Naive thymus-derived CD8-positive, alpha-beta T cell (primary cell): Measurements from ENCODE around the gene DEDD. TPM values are rescaled to one million over a fixed set of nuclear protein-coding genes. Genes with fewer than 3 reads are reported as not detected.
A peak's percentile ranks its signal among the peaks of the same experiment; 100 is the strongest.
"Not testable (repeated sequence)": the region's sequence is repeated elsewhere in the genome, so short reads cannot be mapped to it uniquely, and the experiment has no call there.

Experiments used
- ATAC-seq, 2 donors: fragments of 150-1000 bp; cut with Tn5 transposase in 1 of 2; sonication (Bioruptor Pico), chemical (Tn5 transposase) in 1 of 2; 1 replicate in 1 of 2; 2 replicates in 1 of 2; pipeline ENCODE4 v1.10.0; 2021; ENCODE audit warnings: mild to moderate bottlenecking in 2 of 2, moderate library complexity in 2 of 2
- POLR2A ChIA-PET: fragments of 350-600 bp; sonication (Branson Sonifier 250); formaldehyde crosslinking; loops from one replicate; lab custom pipeline; 2021; ENCODE audit warnings: antibody characterized with exemption; lab: Charles Lee
- DNase-seq, 10 donors: peaks; one replicate each; pipeline versions ENCODE4 v3.0.0 to v3.0.0-alpha.2; 2020 to 2022
- H3K27ac Mint-ChIP-seq, 10 donors: one replicate each; pipeline ENCODE4 v1.8.0; 2020 to 2022; ENCODE audit warnings: mild to moderate bottlenecking in 10 of 10, mixed read lengths in 10 of 10, moderate library complexity in 4 of 10, inconsistent platforms in 1 of 10
- H3K27me3 Mint-ChIP-seq, 5 donors: one replicate each; pipeline ENCODE4 v1.8.0; 2021 to 2022; ENCODE audit warnings: mixed read lengths in 5 of 5
- H3K36me3 Mint-ChIP-seq, 3 donors: one replicate each; pipeline ENCODE4 v1.8.0; 2020 to 2022; ENCODE audit warnings: mixed read lengths in 3 of 3, mild to moderate bottlenecking in 2 of 3, inconsistent platforms in 1 of 3
- H3K4me1 Mint-ChIP-seq, 4 donors: one replicate each; pipeline ENCODE4 v1.8.0; 2021 to 2022; ENCODE audit warnings: mixed read lengths in 4 of 4
- H3K4me3 Mint-ChIP-seq, 10 donors: one replicate each; pipeline ENCODE4 v1.8.0; 2020 to 2022; ENCODE audit warnings: mild to moderate bottlenecking in 10 of 10, mixed read lengths in 10 of 10, moderate library complexity in 6 of 10, inconsistent platforms in 1 of 10
- H3K9me3 Mint-ChIP-seq, 9 donors: one replicate each; pipeline ENCODE4 v1.8.0; 2020 to 2022; ENCODE audit warnings: mixed read lengths in 9 of 9, mild to moderate bottlenecking in 3 of 9, inconsistent platforms in 1 of 9, moderate library complexity in 1 of 9
- polyA plus RNA-seq, 3 donors: library from polyadenylated mRNA; unstranded; fragments of 300-500 nt; fragmentation: Illumina TruSeq; gene quantifications; one replicate each; pipeline ENCODE4 v1.2.3, GENCODE V29; 2021
- total RNA-seq, 8 experiments: library from RNA in 2 of 8; stranded (reverse) in 2 of 8; gene quantifications; one replicate each; pipeline ENCODE4 v1.2.3 and lab custom pipeline; 2021 to 2026

DEDD gene
- total and polyA plus RNA-seq, 5 experiments from 2014 or later = 29.0 to 38.6 (median 35.3) TPM

GRCh38 chr1:161121042-161121650 is 11.3 kb downstream of the DEDD start:
- ATAC-seq (no peak), DNase-seq (no peak)
- H3K27me3 Mint-ChIP-seq = no peaks in the 10 kb centered on the region
- peaks cover 0 to 56% (median 8%) of the 10 kb centered on the region in 3 donors for H3K36me3 Mint-ChIP-seq
- H3K9me3 Mint-ChIP-seq = no peaks in the 10 kb centered on the region
- peaks cover 21 to 68% (median 42%) of the 10 kb centered on the region in 4 donors for H3K4me1 Mint-ChIP-seq
- POLR2A ChIA-PET = interaction anchor here (1.3 to 1.8 kb wide), 2 partner anchors 12 to 24 kb away, joined by 3 to 8 read pairs; partner anchors contain the start of gene DEDD
- H3K4me3 Mint-ChIP-seq = no peak overlapping the region
- H3K27ac Mint-ChIP-seq = peak overlapping the region in 6 of 10 donors; percentile 1 to 80 (median 30)

GRCh38 chr1:161119092-161119903 is 13.2 kb downstream of the DEDD start:
- peaks cover 0 to 43% (median 4%) of the 10 kb centered on the region in 3 donors for H3K36me3 Mint-ChIP-seq
- H3K27me3 Mint-ChIP-seq = no peaks in the 10 kb centered on the region
- no peaks in the 10 kb centered on the region for H3K9me3 Mint-ChIP-seq
- peaks cover 22 to 80% (median 54%) of the 10 kb centered on the region in 4 donors for H3K4me1 Mint-ChIP-seq
- peak overlapping the region; percentile 77 to 98 (median 94) for H3K27ac Mint-ChIP-seq
- DNase-seq (peak; percentile 17 to 73 (median 51)), ATAC-seq (peak; percentile 47 to 62)
- peak overlapping the region; percentile 91 to 97 (median 95) for H3K4me3 Mint-ChIP-seq
- POLR2A ChIA-PET = interaction anchor here (0.6 to 2.4 kb wide), 4 partner anchors 9 to 272 kb away, joined by 3 to 12 read pairs (median 6); no protein-coding TSS in a partner anchor

GRCh38 chr1:161117759-161118581 is 14.5 kb downstream of the DEDD start, which contains the start of the genes NIT1 and PFDN2:
Gene NIT1, plus strand, starts transcription at chr1:161118105. Its CDS starts 72 bp downstream, at chr1:161118177.
Gene PFDN2, minus strand, starts transcription at chr1:161118037. Its CDS starts 11 bp downstream, at chr1:161118026.
- Mint-ChIP-seq H3K9me3 (no peaks in the 10 kb centered on the region), H3K4me1 (peaks cover 36 to 90% (median 68%) of the 10 kb centered on the region in 4 donors), H3K4me3 (peak within 1 kb of the TSS; percentile 91 to 97 (median 95)), H3K27me3 (no peaks in the 10 kb centered on the region), H3K36me3 (peaks cover 0 to 40% (median 2%) of the 10 kb centered on the region in 3 donors), H3K27ac (peak within 1 kb of the TSS; percentile 77 to 98 (median 95))
- POLR2A ChIA-PET = interaction anchor here (0.7 to 2.4 kb wide), 17 partner anchors 10 to 188 kb away, joined by 3 to 18 read pairs (median 5); partner anchors contain the start of genes ARHGAP30, DEDD, KLHDC9 and NDUFS2
- ATAC-seq = peak; percentile 82 to 86
- peak; percentile 76 to 88 (median 83) for DNase-seq

GRCh38 chr1:161115961-161116360 is 16.5 kb downstream of the DEDD start:
- not testable (repeated sequence) for ATAC-seq, H3K9me3 Mint-ChIP-seq, H3K27me3 Mint-ChIP-seq, DNase-seq
- H3K27ac Mint-ChIP-seq = peak overlapping the region in 5 of 10 donors; percentile 5 to 69 (median 48)
- H3K4me1 Mint-ChIP-seq = peaks cover 41 to 87% (median 78%) of the 10 kb centered on the region in 4 donors
- peaks cover 0 to 22% (median 0%) of the 10 kb centered on the region in 3 donors for H3K36me3 Mint-ChIP-seq
- H3K4me3 Mint-ChIP-seq = peak overlapping the region; percentile 91 to 97 (median 95)
- POLR2A ChIA-PET = interaction anchor here (0.6 to 1.9 kb wide), 3 partner anchors 50 to 86 kb away, joined by 3 to 4 read pairs (median 4); partner anchors contain the start of genes NDUFS2 and PPOX

GRCh38 chr1:161115132-161115711 is 17.2 kb downstream of the DEDD start:
- Mint-ChIP-seq H3K4me3 (peak overlapping the region in 8 of 10 donors; percentile 7 to 97 (median 84)), H3K27me3 (no peaks in the 10 kb centered on the region), H3K27ac (peak overlapping the region in 5 of 10 donors; percentile 1 to 69 (median 40)), H3K36me3 (peaks cover 0 to 23% (median 0%) of the 10 kb centered on the region in 3 donors), H3K4me1 (peaks cover 41 to 86% (median 77%) of the 10 kb centered on the region in 4 donors), H3K9me3 (no peaks in the 10 kb centered on the region)
- DNase-seq = no peak
- no peak for ATAC-seq
- POLR2A ChIA-PET = interaction anchor here (0.5 to 0.7 kb wide), 2 partner anchors 54 to 110 kb away, joined by 4 to 6 read pairs; no protein-coding TSS in a partner anchor

- Mint-ChIP-seq H3K4me3 (peak overlapping the region in 1 of 10 donors; percentile 29), H3K9me3 (no peaks in the 10 kb centered on the region), H3K27ac (peak overlapping the region in 3 of 10 donors; percentile 43 to 69 (median 49)), H3K36me3 (peaks cover 0 to 23% (median 0%) of the 10 kb centered on the region in 3 donors), H3K27me3 (no peaks in the 10 kb centered on the region), H3K4me1 (peaks cover 39 to 79% (median 72%) of the 10 kb centered on the region in 4 donors)
- DNase-seq = no peak
- POLR2A ChIA-PET = interaction anchor here (0.6 kb wide), 1 partner anchor 78 kb away, joined by 4 read pairs; no protein-coding TSS in a partner anchor
- ATAC-seq = no peak
These were observed 17.9 kb downstream of the DEDD start for GRCh38 chr1:161114556-161114955.

- Mint-ChIP-seq H3K4me1 (peaks cover 36 to 73% (median 68%) of the 10 kb centered on the region in 4 donors), H3K27me3 (no peaks in the 10 kb centered on the region), H3K4me3 (peak overlapping the region in 1 of 10 donors; percentile 22), H3K36me3 (peaks cover 0 to 26% (median 0%) of the 10 kb centered on the region in 3 donors), H3K27ac (peak overlapping the region in 5 of 10 donors; percentile 27 to 72 (median 68)), H3K9me3 (no peaks in the 10 kb centered on the region)
- POLR2A ChIA-PET = interaction anchor here (0.6 kb wide), 1 partner anchor 77 kb away, joined by 4 read pairs; no protein-coding TSS in a partner anchor
- no peak for ATAC-seq
- DNase-seq = no peak
These were observed 18.6 kb downstream of the DEDD start for GRCh38 chr1:161113915-161114314.

GRCh38 chr1:161111527-161111926 is 20.9 kb downstream of the DEDD start:
- ATAC-seq (no peak), DNase-seq (no peak)
- H3K4me1 Mint-ChIP-seq = peaks cover 33 to 57% (median 52%) of the 10 kb centered on the region in 4 donors
- no peaks in the 10 kb centered on the region for H3K9me3 Mint-ChIP-seq
- peak overlapping the region in 6 of 10 donors; percentile 2 to 58 (median 30) for H3K27ac Mint-ChIP-seq
- H3K27me3 Mint-ChIP-seq = no peaks in the 10 kb centered on the region
- no peak overlapping the region for H3K4me3 Mint-ChIP-seq
- H3K36me3 Mint-ChIP-seq = peaks cover 0 to 29% (median 0%) of the 10 kb centered on the region in 3 donors
- POLR2A ChIA-PET = interaction anchor here (0.6 to 1.3 kb wide), 3 partner anchors 13 to 50 kb away, joined by 3 to 4 read pairs (median 3); no protein-coding TSS in a partner anchor

- H3K27me3 Mint-ChIP-seq = no peaks in the 10 kb centered on the region
- no peak overlapping the region for H3K4me3 Mint-ChIP-seq
- H3K9me3 Mint-ChIP-seq = no peaks in the 10 kb centered on the region
- no peak for DNase-seq
- H3K4me1 Mint-ChIP-seq = peaks cover 30 to 57% (median 50%) of the 10 kb centered on the region in 4 donors
- ATAC-seq = no peak
- peak overlapping the region in 3 of 10 donors; percentile 5 to 58 (median 24) for H3K27ac Mint-ChIP-seq
- POLR2A ChIA-PET = no interaction called here
- H3K36me3 Mint-ChIP-seq = peaks cover 0 to 29% (median 0%) of the 10 kb centered on the region in 3 donors
These were observed 21.4 kb downstream of the DEDD start for GRCh38 chr1:161111117-161111516.

- no peak for ATAC-seq
- Mint-ChIP-seq H3K27me3 (no peaks in the 10 kb centered on the region), H3K4me1 (peaks cover 16 to 28% (median 22%) of the 10 kb centered on the region in 4 donors), H3K27ac (peak overlapping the region in 1 of 10 donors; percentile 17), H3K4me3 (no peak overlapping the region), H3K9me3 (no peaks in the 10 kb centered on the region), H3K36me3 (peaks cover 0 to 33% (median 0%) of the 10 kb centered on the region in 3 donors)
- POLR2A ChIA-PET = no interaction called here
- DNase-seq = no peak
These were observed 26.0 kb downstream of the DEDD start for GRCh38 chr1:161106431-161106830.

GRCh38 chr1:161100556-161100955 is 31.9 kb downstream of the DEDD start:
- no peak overlapping the region for H3K27ac Mint-ChIP-seq
- POLR2A ChIA-PET = interaction anchor here (0.5 to 8.7 kb wide), 3 partner anchors 31 to 103 kb away, joined by 8 to 119 read pairs (median 8); partner anchors contain the start of gene ARHGAP30
- H3K4me1 Mint-ChIP-seq = peaks cover 22 to 36% (median 33%) of the 10 kb centered on the region in 4 donors
- ATAC-seq (no peak), DNase-seq (no peak)
- H3K36me3 Mint-ChIP-seq = peaks cover 0 to 37% (median 0%) of the 10 kb centered on the region in 3 donors
- H3K9me3 Mint-ChIP-seq = peaks cover 0 to 5% (median 0%) of the 10 kb centered on the region in 9 donors
- peaks cover 0 to 4% (median 0%) of the 10 kb centered on the region in 5 donors for H3K27me3 Mint-ChIP-seq
- H3K4me3 Mint-ChIP-seq = no peak overlapping the region
